Stimulated activated CD8-positive, alpha-beta memory T cell treated with anti-CD3 and anti-CD28 coated beads, Interleukin-4, amount 100 ng/mL, for 1 hour (primary cell): ENCODE results near the gene RHBDD1.
"Not testable (repeated sequence)": the region's sequence is repeated elsewhere in the genome, so short reads cannot be mapped to it uniquely, and the experiment has no call there.

Source experiments
- DNase-seq, 2 donors: peaks; one replicate each; pipeline ENCODE4 v3.0.0-alpha.2; 2020; ENCODE audit warnings: low read depth in 2 of 2, low spot score in 1 of 2

Gene RHBDD1

GRCh38 chr2:226839951-226840350 lies 4.1 kb downstream of the RHBDD1 start:
- no peak for DNase-seq

GRCh38 chr2:226843001-226843400 lies 7.1 kb downstream of the RHBDD1 start:
- DNase-seq = not testable (repeated sequence)

GRCh38 chr2:226845386-226846116 lies 9.7 kb downstream of the RHBDD1 start:
- DNase-seq = no peak

- no peak for DNase-seq
These were observed 11.2 kb downstream of the RHBDD1 start for GRCh38 chr2:226847090-226847489.

- DNase-seq = no peak
These were observed 11.7 kb downstream of the RHBDD1 start for GRCh38 chr2:226847511-226847910.

- no peak for DNase-seq
These were observed 13.5 kb downstream of the RHBDD1 start for GRCh38 chr2:226849349-226849748.

- no peak for DNase-seq
These were observed 14.2 kb downstream of the RHBDD1 start for GRCh38 chr2:226850024-226850423.

- DNase-seq = no peak
These were observed 19.9 kb downstream of the RHBDD1 start for GRCh38 chr2:226855787-226856186.

- no peak for DNase-seq
These were observed 24.2 kb downstream of the RHBDD1 start for GRCh38 chr2:226860087-226860486.

- no peak for DNase-seq
These were observed 26.8 kb downstream of the RHBDD1 start for GRCh38 chr2:226862623-226863022.

GRCh38 chr2:226865273-226865672 lies 29.4 kb downstream of the RHBDD1 start:
- DNase-seq = no peak

GRCh38 chr2:226865710-226866109 lies 29.9 kb downstream of the RHBDD1 start:
- no peak for DNase-seq

GRCh38 chr2:226868331-226869162 lies 32.7 kb downstream of the RHBDD1 start:
- DNase-seq = no peak

GRCh38 chr2:226869371-226869770 lies 33.5 kb downstream of the RHBDD1 start:
- no peak for DNase-seq

GRCh38 chr2:226873051-226873620 lies 37.3 kb downstream of the RHBDD1 start:
- no peak for DNase-seq

- no peak for DNase-seq
These were observed 38.0 kb downstream of the RHBDD1 start for GRCh38 chr2:226873826-226874225.

GRCh38 chr2:226874749-226875148 lies 38.9 kb downstream of the RHBDD1 start:
- no peak for DNase-seq

GRCh38 chr2:226875438-226876225 lies 39.8 kb downstream of the RHBDD1 start:
- no peak for DNase-seq

- DNase-seq = no peak
These were observed 41.6 kb downstream of the RHBDD1 start for GRCh38 chr2:226877491-226877890.

GRCh38 chr2:226881287-226881686 lies 45.4 kb downstream of the RHBDD1 start:
- DNase-seq = no peak

- DNase-seq = no peak
These were observed 46.8 kb downstream of the RHBDD1 start for GRCh38 chr2:226882606-226883005.
